Progenitor cell of endocrine pancreas (in vitro differentiated cells): ENCODE measurements around the gene MPDZ. TPM values are rescaled to one million over a fixed set of nuclear protein-coding genes. Genes with fewer than 3 reads are reported as not detected.
"Not testable (repeated sequence)": the region's sequence is repeated elsewhere in the genome, so short reads cannot be mapped to it uniquely, and the experiment has no call there.

Experiments used
- DNase-seq: peaks from one replicate; pipeline ENCODE4 v3.0.0; 2021; ENCODE audit warnings: low spot score; ENCODE audit not compliant: unreplicated experiment
- H3K27ac Mint-ChIP-seq: 2 replicates; pipeline ENCODE4 v1.8.0; 2021; ENCODE audit warnings: mild to moderate bottlenecking, moderate library complexity, mixed read lengths
- H3K27me3 Mint-ChIP-seq: 2 replicates; pipeline ENCODE4 v1.8.0; 2021; ENCODE audit warnings: mixed read lengths
- H3K36me3 Mint-ChIP-seq: 2 replicates; pipeline ENCODE4 v1.8.0; 2022; ENCODE audit warnings: mixed read lengths; ENCODE audit not compliant: insufficient read depth
- H3K4me1 Mint-ChIP-seq: 2 replicates; pipeline ENCODE4 v1.8.0; 2021; ENCODE audit warnings: low read depth, mixed read lengths
- H3K4me3 Mint-ChIP-seq: 2 replicates; pipeline ENCODE4 v1.8.0; 2021; ENCODE audit warnings: low read depth, mild to moderate bottlenecking, moderate library complexity, mixed read lengths
- H3K9me3 Mint-ChIP-seq: 2 replicates; pipeline ENCODE4 v1.8.0; 2021; ENCODE audit warnings: low read depth, mixed read lengths
- CTCF ChIP-seq: fragments of 200-600 bp; sonication (generic); IDR thresholded peaks from one replicate; pipeline ENCODE4 v1.5.0; 2021; ENCODE audit warnings: antibody characterized with exemption, mild to moderate bottlenecking; ENCODE audit not compliant: unreplicated experiment
- total RNA-seq: library from RNA; stranded (reverse); gene quantifications from 2 replicates; pipeline ENCODE4 v1.2.1, GENCODE V29; 2021

MPDZ gene
- total RNA-seq, 1 donor from 2014 or later: 65.1 TPM

DNA sequence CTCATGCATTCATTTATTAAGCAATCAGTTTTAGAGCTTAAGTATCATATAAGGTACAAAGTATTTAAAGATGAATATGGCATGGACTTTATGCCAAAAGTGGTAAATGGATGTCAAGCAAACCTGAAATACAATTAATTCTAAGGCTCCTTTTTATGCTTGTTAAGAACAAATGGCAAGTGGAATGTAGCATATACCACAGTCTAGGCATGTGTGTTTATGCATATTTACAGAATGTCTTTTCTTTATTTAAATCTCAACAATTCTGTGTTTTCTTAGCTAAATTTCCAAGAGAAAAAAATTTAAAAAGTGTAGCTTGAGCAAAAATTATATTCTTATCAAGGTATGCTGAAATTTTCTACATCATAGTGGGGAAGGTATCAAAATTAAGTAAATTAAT is 39.8 kb downstream of the MPDZ start:
- no peak overlapping the region for H3K27ac Mint-ChIP-seq
- H3K9me3 Mint-ChIP-seq: no peaks in the 10 kb centered on the region
- H3K4me1 Mint-ChIP-seq: peaks cover 11% of the 10 kb centered on the region

DNA sequence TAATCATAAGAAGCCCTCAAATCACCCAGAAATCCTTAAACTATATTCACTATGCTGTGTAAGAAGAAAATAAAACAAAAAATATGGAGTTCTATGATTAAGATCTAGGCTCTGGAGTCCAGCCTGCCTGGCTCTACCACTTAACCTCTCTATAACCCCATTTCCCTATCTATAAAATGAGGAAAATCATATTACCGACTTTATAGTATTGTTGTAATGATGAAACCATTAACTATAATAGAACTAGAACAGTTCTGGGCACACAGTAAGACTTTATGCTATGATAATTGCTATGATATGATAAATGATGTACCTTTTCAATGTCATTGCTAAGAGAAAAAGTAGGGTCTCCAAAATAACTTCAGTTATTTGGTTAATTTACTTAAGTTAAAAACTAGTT is 40.3 kb downstream of the MPDZ start:
- DNase-seq: no peak
- no peak overlapping the region for H3K27ac Mint-ChIP-seq
- no peak overlapping the region for H3K4me3 Mint-ChIP-seq
- H3K36me3 Mint-ChIP-seq: peaks cover 12% of the 10 kb centered on the region
- no peak for TF ChIP-seq CTCF
- H3K9me3 Mint-ChIP-seq: no peaks in the 10 kb centered on the region
- no peaks in the 10 kb centered on the region for H3K27me3 Mint-ChIP-seq
- peaks cover 11% of the 10 kb centered on the region for H3K4me1 Mint-ChIP-seq

More for the DNA sequence above, 39.8 kb downstream of the MPDZ start:
- no peak for DNase-seq
- no peak for TF ChIP-seq CTCF
- no peak overlapping the region for H3K4me3 Mint-ChIP-seq
- H3K36me3 Mint-ChIP-seq: peaks cover 12% of the 10 kb centered on the region
- H3K27me3 Mint-ChIP-seq: no peaks in the 10 kb centered on the region

GRCh38 chr9:13234932-13235331 is 44.6 kb downstream of the MPDZ start:
- Mint-ChIP-seq H3K27ac (no peak overlapping the region), H3K4me3 (no peak overlapping the region), H3K9me3 (no peaks in the 10 kb centered on the region), H3K27me3 (no peaks in the 10 kb centered on the region), H3K36me3 (peaks cover 7% of the 10 kb centered on the region), H3K4me1 (peaks cover 11% of the 10 kb centered on the region)
- no peak for TF ChIP-seq CTCF
- no peak for DNase-seq

DNA sequence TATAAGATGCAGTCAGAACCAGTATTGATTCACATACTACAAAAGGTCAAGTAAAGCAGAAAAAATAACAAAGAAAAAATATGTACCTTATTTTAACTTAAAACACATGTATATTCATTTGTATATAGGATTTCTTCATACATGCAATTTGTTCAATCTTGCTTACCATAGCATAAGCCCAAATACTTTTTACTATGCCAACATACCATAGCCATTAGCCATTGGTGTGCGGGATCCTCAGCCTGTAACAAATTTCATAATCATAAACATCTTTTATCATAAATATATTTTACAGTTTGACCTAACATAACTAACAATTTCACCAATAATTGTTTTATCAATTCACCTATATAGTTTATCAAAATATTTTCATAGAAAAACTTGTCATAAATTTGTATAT is 51.1 kb downstream of the MPDZ start:
- Mint-ChIP-seq H3K4me1 (no peaks in the 10 kb centered on the region), H3K9me3 (no peaks in the 10 kb centered on the region), H3K4me3 (no peak overlapping the region), H3K27me3 (no peaks in the 10 kb centered on the region), H3K36me3 (peaks cover 12% of the 10 kb centered on the region), H3K27ac (no peak overlapping the region)
- no peak for TF ChIP-seq CTCF
- DNase-seq: no peak

GRCh38 chr9:13224366-13224765 is 55.1 kb downstream of the MPDZ start:
- Mint-ChIP-seq H3K4me1 (peaks cover 4% of the 10 kb centered on the region), H3K36me3 (peaks cover 21% of the 10 kb centered on the region), H3K27ac (no peak overlapping the region), H3K4me3 (no peak overlapping the region), H3K9me3 (no peaks in the 10 kb centered on the region), H3K27me3 (no peaks in the 10 kb centered on the region)
- DNase-seq: no peak
- no peak for TF ChIP-seq CTCF

DNA sequence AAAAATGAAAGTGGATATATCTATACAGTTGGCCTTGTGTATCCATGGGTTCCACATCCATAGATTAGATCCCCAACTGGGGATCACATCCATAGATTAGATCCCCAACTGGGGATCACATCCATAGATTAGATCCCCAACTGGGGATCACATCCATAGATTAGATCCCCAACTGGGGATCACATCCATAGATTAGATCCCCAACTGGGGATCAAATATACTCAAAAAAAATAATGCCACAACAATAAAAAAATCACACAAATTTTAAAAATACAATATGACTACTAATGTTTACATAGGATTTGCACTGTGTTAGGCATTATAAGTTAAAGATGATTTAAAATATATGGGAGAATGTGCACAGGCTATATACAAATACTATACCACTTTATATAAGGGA is 56.8 kb downstream of the MPDZ start:
- H3K4me1 Mint-ChIP-seq, DNase-seq, H3K27ac Mint-ChIP-seq, H3K27me3 Mint-ChIP-seq, H3K9me3 Mint-ChIP-seq, H3K4me3 Mint-ChIP-seq: not testable (repeated sequence)
- H3K36me3 Mint-ChIP-seq: peaks cover 23% of the 10 kb centered on the region
